ENCODE data around the gene TIMP3.

The TIMP3 gene

GRCh38 chr22:32880061-32880460 lies 78.6 kb downstream of the TIMP3 start:
- no peak for DNase-seq

GRCh38 chr22:32880505-32880892 lies 79.0 kb downstream of the TIMP3 start:
- DNase-seq: no peak

- DNase-seq: peak in 23 of 56 donors; percentile 3 to 42 (median 20)
These were observed 79.5 kb downstream of the TIMP3 start for GRCh38 chr22:32880893-32881596.

DNA sequence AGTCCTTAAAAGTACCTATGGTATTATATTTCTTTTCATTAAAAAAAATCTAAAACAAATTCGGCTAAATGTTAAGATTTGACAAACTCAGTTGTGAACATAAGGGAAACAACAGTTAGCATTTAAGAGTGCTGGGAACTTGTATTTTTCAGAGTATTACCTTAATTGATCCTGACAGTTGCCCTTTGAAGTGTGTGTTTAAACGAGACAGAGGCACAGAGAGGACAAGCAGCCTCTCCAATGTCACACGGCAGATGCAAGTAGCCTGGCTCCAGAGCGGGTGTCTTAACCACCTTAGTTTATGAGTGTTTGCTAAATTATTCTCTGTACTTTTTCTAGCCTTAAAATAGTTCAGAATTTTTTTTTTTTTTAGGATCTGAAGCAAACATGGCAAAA lies 80.9 kb downstream of the TIMP3 start:
- no peak for DNase-seq

- DNase-seq: no peak
These were observed 81.4 kb downstream of the TIMP3 start for GRCh38 chr22:32882774-32883530.

DNA sequence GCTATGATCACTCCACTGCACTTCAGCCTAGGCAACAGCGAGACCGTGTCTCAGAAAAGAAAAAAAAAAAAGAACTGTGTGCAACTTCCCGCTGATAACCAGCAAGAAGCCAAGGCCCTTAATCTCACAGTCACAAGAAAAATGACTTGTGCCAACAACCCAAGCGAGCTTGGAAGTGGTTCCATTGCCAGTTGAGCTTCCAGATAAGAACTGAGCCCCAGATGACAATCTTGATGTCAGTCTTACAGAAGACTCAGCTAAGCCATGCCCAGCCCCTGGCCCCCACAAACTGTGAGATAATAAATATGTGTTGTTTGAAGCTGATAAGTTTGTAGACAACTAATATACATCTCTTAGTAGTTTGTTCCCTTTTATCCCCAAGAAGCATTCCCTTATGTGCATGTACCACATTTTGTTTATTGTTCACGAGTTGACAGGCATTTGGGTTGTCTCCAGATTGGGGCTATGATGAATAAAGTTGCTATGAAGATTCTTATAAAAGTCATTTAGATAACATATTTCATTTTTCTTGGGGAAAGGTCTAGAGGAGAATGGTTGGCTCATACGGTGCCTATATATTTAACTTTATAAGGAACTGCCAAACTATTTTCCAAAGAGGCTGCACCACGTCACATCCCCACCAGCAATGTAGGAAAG lies 85.9 kb downstream of the TIMP3 start:
- DNase-seq: no peak

DNA sequence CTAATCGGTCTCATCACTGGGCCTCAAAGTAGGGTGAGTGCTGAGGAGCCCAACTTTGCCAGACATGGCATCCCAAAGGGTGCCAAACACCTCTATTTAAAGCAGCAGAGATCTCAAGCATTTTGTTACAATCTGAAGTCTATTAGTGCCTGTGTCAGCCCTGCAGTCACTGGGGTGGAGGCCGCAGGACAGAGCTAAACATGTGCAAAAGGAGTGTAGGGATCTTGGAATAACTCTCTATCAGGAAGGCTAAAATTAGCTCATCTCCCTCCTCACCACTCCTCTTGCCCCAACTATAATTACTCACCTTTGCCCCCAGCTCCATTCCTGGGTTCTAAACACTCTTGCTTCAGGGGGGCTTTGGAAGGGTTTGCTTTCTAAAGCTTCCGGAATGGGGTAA lies 87.5 kb downstream of the TIMP3 start:
- DNase-seq: no peak

DNA sequence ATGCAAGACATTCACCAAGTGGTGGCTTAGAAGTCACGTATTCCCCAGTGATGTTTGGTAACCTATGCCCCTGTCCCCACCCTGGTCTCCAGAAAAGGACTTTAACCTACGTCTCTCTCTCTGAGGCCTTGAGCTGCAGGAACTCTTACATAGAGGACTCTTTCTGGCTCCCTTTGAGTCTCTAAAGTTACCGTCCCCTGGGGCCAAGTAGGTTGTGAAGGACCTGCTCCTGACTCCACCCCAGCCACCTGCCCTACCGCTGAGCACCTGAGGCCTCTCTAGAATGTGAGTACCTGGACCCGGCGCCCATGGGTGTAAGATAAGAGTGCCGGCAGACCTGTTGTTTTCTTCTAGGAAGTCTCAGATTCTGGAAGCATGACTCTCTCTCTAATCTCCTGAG lies 95.4 kb downstream of the TIMP3 start:
- DNase-seq: no peak

DNA sequence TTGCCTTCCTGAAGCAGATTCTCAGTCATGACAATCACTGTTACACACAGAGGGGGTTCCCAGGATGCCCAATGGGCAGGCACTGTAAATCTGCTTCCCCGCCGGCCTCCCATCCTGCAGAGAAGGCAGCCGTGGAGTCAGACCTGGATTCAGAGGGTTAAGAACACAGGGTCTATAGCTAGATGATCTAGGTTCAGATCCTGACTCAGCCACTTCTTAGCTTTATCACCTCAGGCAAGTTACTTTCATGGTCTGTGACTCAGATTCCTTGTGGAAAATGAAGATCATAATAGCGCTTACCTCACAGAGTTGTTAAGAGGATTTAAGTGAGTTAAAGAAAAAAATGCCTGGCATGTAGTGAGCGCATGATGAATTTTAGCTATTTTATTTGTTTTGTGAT lies 95.9 kb downstream of the TIMP3 start:
- DNase-seq: no peak

DNA sequence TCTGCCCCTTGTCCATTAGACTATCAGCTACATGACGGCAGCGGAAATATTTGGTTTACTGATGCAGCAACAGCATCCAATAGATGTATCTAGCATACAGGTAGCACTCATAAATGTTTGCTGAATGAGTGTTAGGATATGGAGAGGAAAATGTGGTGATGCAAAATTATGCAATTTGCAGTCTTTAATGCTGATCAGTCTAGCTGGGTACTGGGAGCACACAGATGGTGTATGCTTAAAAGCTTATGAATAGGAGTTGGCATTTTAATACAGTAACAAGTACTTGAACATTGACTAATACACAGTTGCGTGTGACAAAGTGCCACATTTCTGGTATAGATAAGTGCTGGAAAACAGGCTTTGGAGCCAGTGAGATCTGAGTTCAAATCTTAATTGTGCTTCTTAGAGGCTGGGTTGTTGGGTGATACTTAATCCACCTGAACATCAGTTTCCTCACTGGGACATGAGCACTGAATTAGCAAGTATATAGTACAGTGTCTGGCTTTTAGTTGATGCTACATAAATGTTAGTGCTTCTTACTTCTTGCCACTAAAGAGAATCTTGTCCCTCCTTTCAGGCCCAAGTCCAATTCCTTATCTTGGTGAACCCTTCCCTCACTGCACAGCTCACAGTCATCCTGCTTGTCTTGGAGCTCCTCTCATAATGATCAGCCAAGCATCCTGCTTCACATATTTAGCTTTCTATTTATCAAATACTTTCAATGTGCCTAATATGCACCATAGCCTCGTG lies 99.6 kb downstream of the TIMP3 start:
- peak in 1 of 56 donors; percentile 5 for DNase-seq

GRCh38 chr22:32901925-32902324 lies 100.4 kb downstream of the TIMP3 start:
- DNase-seq: no peak

DNA sequence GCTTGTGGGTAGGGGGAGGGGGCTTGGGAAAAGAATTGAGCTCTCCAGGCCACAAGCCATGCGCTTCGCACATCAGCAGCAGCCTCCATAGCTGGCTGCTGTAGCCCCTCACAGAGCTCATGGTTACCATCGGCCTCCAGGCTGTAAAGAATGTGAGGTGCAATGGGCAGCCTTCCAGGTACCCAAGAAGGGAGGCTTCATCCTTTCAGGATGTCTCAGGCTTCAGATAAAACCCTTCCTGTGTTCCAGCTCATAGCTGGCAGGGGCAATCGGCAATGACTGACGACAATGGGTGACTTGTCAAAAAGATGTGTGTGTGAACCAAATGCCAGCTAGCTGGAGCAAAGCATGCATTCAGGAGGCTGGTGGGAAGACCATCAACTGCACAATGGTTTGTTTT lies 102.0 kb downstream of the TIMP3 start:
- DNase-seq: peak in 1 of 56 donors; percentile 54

- peak in 25 of 56 donors; percentile 6 to 61 (median 13) for DNase-seq
These were observed 102.5 kb downstream of the TIMP3 start for GRCh38 chr22:32904044-32904443.

DNA sequence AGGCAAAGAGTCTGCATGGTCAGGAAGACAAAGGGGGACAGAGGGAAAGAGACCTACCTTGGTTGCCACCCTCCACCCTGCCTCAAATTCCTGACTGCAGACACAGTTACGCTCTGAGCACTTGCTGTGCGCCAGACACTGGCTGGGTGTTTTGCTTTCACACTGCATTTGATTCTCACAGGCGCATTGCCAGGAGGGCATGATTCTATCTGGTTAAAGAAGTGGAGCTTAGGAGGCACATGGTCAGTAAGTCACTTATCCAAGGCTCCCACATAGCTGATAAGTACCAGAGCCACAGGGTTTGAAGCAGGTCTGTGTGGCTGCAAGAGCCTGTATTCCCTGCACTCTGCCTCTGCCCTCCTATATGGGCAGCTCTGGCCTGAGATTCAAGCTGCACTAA lies 103.9 kb downstream of the TIMP3 start:
- peak in 3 of 56 donors; percentile 3 to 11 (median 8) for DNase-seq

DNA sequence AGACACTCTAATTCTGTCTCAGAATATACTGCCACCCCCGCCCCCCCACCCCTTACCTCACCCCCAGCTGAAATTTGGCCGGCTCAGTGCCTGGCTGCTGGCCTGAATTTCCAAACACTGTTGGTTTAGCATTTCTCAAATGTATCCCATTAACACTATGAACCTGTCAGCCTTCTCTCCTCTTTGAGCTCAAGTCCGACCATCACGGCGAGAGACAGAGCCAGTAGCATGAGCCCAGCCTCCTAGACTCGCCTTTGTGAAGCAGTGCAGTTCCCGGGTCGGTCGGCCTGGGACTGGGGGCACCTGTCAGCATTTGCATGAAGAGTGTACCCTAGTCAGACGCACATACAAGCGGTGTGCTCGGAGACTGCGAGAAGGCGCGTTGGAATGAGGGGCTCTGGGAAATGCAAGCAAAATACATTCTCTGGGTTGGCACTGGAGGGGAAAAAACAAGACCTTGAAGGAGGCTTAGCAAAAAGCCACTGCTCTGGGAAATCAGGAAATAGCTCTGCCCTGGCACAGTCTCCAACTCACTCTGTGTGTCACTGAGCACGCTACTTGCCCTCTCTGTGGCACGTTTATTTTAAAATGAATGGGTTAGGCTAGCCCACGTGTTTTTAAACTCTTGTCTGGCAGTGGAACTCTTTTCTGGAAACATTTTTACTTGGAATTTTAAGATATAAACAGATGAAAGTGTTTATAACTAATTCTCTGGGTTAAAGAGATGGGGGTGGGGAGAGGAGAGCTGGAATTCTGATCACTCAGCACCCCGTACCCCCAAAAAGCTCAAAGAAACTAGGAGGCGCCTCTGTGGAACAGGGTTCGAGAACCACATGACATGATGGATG lies 108.3 kb downstream of the TIMP3 start:
- peak in 17 of 56 donors; percentile 4 to 46 (median 18) for DNase-seq

DNA sequence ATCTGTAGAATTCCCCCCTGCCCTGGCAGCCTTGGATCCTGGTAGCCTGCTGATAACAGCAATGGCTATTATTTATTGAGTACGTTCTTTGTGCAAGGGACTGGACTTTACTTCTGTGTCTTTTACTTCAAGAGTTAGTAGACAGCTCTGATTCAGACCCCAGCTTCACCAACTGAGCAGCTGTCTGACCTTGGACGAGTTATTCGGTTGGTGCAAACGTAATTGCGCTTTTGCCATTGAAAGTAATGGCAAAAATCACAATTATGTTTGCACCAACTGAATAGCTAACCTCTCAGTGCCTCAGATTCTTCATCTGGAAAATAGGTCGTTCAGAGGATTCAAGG lies 108.9 kb downstream of the TIMP3 start:
- no peak for DNase-seq

DNA sequence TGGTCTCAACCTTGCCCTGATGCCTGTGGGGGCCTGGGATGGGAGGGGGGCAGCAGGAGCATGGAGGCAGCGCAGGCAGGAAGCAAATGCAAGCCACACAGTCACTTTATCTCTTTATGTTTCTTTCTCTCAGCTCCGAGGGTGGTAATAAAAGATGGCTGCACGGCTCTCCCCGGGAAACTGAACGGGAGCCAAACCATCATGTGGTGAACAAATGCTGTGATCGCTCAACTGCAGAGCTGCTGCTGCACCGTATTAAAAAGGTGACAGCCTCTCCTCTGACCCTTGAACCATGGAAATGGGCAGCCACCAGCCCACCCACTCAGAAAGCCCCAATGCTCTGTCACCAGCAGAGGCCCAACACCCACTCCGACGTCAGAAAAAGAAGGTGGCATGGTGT lies 110.0 kb downstream of the TIMP3 start:
- DNase-seq: no peak
